ENCODE data around the gene FAM210A.
"Not testable (repeated sequence)": the region's sequence is repeated elsewhere in the genome, so short reads cannot be mapped to it uniquely, and the experiment has no call there.

Gene FAM210A, protein sequence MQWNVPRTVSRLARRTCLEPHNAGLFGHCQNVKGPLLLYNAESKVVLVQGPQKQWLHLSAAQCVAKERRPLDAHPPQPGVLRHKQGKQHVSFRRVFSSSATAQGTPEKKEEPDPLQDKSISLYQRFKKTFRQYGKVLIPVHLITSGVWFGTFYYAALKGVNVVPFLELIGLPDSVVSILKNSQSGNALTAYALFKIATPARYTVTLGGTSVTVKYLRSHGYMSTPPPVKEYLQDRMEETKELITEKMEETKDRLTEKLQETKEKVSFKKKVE

DNA sequence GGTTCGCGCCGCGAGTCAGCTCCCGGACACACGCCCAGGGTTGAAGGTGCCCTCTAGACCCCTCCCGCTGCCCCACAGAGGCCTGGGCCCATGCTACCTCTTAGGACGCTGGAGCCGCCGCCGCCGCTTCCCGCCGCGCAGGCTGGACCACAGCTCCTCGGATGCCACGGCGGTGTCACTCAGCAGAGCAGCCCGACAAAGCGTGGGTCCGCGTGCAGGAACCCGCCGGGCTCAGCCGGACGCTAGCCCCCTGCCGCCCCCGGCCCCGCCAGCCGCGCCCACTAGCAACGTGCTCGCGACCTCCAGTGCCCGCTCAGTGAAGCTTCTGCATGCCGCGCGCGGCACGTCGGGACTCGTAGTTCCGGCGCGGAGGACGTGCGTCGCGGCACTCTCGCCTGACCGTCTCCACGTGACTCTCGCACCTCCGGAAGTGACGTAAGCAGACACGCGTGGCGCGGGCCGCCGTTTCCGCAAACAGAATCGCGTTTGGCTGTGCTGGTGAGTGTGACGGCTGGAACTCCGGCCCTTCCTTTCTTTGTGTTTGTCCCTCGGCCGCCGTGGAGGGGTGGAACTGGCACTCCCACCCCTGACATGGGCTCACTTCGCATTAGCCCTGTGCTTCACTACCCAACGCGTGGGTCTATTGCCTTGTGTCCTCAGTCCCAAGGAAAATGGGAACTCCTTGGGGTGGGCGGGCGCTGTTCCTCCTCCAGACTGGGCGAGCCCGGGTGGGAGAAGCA is at the start of gene FAM210A, which contains the start of gene RNMT:
TSS of gene FAM210A (minus strand) at position 327 of the 740 bp plus-strand sequence. CDS start 44,481 bp downstream, outside the sequence.
TSS of gene RNMT (plus strand) at position 442 of the 740 bp plus-strand sequence. CDS start 4,845 bp downstream, outside the sequence.
- in situ Hi-C loops (cut with HindIII; ENCODE audit: low sequenced_read_pairs), result no loop called here

DNA sequence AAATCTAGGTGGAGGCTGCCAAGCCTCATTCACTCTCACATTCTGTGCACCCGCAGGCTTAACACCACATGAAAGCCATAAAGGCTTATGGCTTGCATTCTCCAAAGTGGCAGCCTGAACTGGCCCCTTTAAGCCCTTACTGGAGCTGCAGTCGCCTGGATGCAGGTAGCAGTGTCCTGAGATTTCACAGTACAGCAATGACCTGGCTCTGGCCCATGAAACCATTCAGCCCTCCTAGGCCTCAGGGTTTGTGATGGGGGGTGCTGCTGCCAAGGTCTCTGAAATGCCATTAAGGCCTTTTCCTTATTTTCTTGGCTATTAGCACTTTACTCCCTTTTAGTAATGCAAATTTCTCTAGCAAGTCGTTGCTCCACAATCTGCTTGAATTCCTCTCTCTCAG is 48.7 kb upstream of the FAM210A start:
- in situ Hi-C loops (cut with HindIII; ENCODE audit: low sequenced_read_pairs), result no loop called here

- in situ Hi-C loops (cut with HindIII; ENCODE audit: low sequenced_read_pairs), result no loop called here
Observed at GRCh38 chr18:13762690-13763439, 36.5 kb upstream of the FAM210A start.

DNA sequence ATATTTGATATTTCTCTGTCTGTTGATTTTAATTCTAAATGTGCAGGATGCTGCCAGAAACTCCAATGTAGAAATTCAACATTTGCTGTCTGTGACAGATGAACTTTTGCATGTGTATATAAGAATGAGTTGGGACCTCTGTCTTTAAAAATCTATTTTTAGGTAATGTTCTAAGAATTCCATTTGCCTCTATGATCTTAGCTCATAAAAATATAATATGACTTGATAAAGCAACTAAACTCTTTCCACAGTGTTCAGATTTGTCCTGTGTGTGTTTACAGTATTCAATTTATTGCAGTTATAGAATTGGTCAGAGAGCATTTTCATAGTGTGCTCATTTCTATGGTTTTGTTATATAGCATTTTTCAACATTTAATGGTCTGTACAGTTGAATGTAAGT is 33.7 kb upstream of the FAM210A start:
- in situ Hi-C loops (cut with HindIII; ENCODE audit: low sequenced_read_pairs), result no loop called here

- in situ Hi-C loops (cut with HindIII; ENCODE audit: low sequenced_read_pairs), result no loop called here
Observed at GRCh38 chr18:13758622-13759021, 32.3 kb upstream of the FAM210A start.

DNA sequence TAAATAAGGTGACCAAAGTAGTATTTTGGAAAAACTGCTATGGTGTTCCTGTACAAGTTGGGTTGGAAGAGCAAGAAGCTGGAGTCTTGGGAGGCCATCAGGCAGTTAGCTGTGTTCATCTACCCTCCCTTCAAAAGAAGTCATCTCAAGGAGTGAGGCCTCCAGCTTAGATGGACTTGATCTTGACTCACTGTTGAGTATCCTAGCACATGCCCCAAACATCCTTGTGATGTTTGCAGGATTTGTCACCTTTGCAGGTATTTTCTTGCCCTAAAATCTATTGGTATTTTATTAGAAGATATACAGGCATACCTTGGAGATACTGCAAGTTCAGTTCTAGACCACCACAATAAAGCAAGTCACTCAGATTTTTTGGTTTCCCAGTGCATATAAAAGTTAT is 30.3 kb upstream of the FAM210A start:
- in situ Hi-C loops (cut with HindIII; ENCODE audit: low sequenced_read_pairs), result no loop called here

GRCh38 chr18:13756261-13756660 is 29.9 kb upstream of the FAM210A start:
- in situ Hi-C loops (cut with HindIII; ENCODE audit: low sequenced_read_pairs), result no loop called here

- in situ Hi-C loops (cut with HindIII; ENCODE audit: low sequenced_read_pairs), result not testable (repeated sequence)
Observed at GRCh38 chr18:13751599-13751998, 25.2 kb upstream of the FAM210A start.

DNA sequence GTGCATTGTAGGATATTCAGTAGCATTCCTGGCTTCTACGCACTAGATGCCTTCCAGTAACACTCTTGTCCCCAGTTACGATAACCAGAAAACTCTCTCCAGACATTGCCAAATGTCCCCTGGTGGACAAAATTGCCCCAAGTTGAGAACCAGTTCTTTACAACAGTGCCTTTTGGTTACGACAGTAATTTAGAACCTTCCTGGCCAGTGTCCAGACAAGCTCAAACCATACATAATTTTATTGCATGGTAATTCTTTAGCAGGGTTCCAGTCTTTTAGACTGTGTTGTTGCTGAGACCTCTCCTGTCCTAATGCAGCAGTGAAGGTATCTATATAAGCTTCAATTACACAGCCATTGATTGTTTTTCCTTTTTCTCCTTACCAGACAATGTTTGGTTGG is 20.3 kb upstream of the FAM210A start:
- in situ Hi-C loops (cut with HindIII; ENCODE audit: low sequenced_read_pairs), result no loop called here

DNA sequence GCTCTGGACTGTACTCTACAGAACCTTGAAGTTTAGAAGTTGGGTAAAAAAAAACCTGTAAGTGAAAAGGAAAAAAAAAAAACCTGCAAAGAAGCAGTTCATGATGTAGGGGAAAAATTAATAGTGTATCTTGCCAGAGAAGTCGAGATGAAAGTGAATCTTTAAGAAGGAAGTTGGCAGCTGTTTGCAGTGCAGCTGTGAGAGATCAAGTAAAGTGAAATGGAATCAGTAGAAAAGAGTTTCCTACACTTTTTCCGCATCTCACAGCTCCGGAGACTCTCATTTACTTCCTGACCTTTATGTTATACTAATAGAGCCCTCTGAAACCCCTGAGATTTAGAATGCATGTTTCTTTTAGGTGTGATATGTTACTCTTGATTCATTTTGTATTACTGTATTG is 19.3 kb upstream of the FAM210A start:
- in situ Hi-C loops (cut with HindIII; ENCODE audit: low sequenced_read_pairs), result no loop called here

DNA sequence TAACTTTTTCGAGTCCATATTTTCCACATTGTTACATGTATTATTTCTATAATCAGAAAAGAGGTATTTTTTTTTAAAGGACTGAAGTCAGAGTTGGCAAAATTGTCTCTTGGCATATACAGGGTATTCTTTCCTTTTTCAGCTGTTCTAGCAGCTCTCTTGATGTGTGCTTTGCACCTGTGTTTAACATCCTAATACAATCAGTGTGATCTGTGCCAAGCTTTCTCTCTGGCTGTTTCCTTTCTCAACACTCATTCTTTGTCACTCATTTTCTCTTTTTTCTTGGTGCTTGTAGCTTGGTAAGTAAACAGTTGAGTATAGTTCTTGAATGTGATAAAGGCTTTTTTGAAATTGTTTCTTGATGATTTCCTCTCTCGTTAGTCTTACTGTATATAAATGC is 9.3 kb upstream of the FAM210A start:
- in situ Hi-C loops (cut with HindIII; ENCODE audit: low sequenced_read_pairs), result no loop called here

GRCh38 chr18:13730481-13730880 is 4.1 kb upstream of the FAM210A start:
- in situ Hi-C loops (cut with HindIII; ENCODE audit: low sequenced_read_pairs), result no loop called here

DNA sequence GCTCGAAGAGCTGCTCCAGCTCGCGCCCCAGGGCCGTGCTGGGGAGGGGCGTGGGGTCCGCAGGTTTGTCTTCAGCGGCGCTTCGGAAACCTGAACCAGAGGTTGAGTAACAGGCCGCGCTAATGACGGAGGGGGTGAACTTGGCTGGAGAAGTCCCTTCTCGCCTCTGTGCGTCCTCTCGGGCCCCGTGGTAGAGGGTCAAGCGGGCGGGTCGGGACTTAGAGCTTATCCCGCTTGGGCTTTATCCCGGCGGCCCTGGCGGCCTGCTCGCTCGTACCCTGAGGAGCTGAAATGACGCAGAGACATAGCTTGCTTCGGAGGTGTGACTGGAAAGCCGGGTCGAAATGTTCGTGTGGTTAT is 594 bp upstream of the FAM210A start:
- in situ Hi-C loops (cut with HindIII; ENCODE audit: low sequenced_read_pairs), result no loop called here

- in situ Hi-C loops (cut with HindIII; ENCODE audit: low sequenced_read_pairs), result no loop called here
Observed at GRCh38 chr18:13725566-13726231, 659 bp downstream of the FAM210A start.

GRCh38 chr18:13720847-13721246 is 5.5 kb downstream of the FAM210A start:
- in situ Hi-C loops (cut with HindIII; ENCODE audit: low sequenced_read_pairs), result no loop called here

DNA sequence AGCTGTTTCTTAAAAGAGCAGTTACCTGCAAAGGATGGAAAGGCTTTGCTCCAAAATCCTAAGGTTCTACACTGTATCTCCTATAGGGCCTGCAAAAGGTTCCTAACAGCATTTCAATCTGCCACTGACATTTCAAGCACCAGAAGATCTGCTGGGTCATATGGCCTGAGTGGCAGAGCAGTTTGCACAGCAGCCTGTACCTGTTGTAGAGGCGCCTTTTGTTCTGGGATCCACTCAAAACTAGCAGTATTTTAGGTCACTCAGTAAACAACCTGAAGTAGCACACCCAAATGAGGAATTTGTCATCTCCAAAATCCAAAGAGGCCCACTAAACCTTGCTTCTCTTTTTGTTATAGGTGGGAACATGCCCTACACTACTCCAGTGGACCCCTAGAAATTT is 6.2 kb downstream of the FAM210A start:
- in situ Hi-C loops (cut with HindIII; ENCODE audit: low sequenced_read_pairs), result no loop called here

DNA sequence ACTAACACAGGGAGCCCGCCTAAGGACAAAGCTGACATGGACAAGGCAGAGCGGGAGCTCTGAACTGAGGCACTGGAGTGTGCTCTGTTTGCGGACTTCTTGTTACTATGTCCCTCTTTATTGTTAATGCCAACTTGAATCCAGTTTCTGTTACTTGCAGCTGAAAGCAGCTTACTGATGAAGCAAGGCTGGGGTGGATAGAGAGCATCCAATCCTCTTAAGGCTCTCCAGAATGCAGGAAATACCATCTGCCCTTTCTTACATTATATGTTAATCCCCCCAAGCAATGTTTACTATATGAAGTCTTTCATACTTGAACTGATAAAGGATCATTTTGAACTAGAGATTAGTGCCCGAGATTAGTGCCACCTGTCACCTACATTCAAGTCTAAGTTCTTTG is 9.4 kb downstream of the FAM210A start:
- in situ Hi-C loops (cut with HindIII; ENCODE audit: low sequenced_read_pairs), result no loop called here

- in situ Hi-C loops (cut with HindIII; ENCODE audit: low sequenced_read_pairs), result no loop called here
Observed at GRCh38 chr18:13715330-13715729, 11.0 kb downstream of the FAM210A start.

DNA sequence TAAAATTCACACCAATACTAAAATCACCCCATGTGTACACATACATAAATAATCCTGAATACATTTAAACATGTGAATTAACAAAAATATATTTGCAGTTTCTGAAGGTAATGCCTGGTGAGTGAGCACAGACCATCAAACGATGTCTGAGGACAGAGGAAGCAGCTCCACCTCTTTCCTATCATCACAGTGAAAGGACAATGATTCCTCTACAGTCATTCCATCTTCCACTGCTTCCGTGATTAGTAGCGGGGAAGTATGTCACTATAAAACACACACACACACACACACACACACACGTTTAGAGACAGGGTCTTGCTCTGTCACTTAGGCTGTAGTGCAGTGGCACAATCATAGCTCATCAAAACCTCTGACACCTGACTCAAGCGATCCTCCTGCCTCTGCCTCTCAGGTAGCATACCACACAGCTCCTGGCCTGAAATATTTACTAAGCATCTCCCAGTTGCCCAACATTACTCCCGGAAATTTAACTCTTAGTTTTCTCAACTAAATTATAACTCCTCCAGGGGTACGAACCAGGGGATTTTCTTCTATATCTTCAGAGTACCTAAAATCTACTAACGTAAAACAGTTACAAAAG is 12.8 kb downstream of the FAM210A start:
- in situ Hi-C loops (cut with HindIII; ENCODE audit: low sequenced_read_pairs), result no loop called here

DNA sequence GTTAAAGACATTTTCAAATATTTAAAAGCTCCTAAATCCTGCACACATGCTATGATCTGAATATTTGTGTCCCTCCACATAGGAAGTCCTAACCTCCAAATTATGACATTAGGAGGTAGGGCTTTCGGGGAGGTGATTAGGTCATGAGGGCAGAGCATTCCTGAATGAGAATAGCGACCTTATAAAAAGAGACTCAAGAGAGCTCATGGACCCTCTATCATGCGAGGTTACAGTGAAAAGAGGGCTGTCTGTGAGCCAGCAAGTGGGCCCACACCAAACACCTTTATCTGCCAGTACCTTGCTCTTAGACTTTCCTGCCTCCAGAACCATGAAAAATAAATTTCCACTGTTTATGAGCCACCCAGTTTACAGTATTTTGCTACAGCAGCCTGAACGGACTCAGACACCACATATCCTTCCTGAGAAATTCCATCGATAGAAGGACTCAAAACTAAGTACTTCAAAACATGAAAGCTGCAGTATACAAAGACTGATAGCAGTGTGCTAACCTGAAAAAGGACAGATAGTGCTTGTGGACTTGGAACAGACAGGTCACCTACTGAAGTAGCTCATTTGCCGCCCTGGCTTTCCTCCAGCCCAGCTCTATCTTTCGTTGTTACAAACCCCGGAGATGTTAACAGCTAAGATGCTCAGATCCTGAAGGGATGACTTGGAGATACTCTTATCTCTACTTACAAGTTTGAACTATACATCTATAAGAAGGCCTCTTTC is 13.8 kb downstream of the FAM210A start:
- in situ Hi-C loops (cut with HindIII; ENCODE audit: low sequenced_read_pairs), result no loop called here
